Peyer's patch (tissue), 4 donors: Measurements from ENCODE around the gene CDKN1C. TPM values are rescaled to one million over a fixed set of nuclear protein-coding genes. Genes with fewer than 3 reads are reported as not detected.

ENCODE experiments used
- DNase-seq, 3 donors: peaks; one replicate each; pipeline ENCODE4 v3.0.0-alpha.2; 2017 to 2019
- H3K27ac ChIP-seq, 4 donors: fragments of 200-600 bp; sonication (generic); one replicate each; pipeline ENCODE4 v1.5.1; 2016 to 2019
- H3K27me3 ChIP-seq, 2 donors: fragments of 200-600 bp; sonication (generic); one replicate each; pipeline ENCODE4 v1.5.1; 2019
- H3K36me3 ChIP-seq, 3 donors: fragments of 200-600 bp; sonication (generic); one replicate each; pipeline ENCODE4 v1.5.1; 2016 to 2019
- H3K4me1 ChIP-seq, 4 donors: fragments of 200-600 bp; sonication (generic); one replicate each; pipeline ENCODE4 v1.5.1; 2016 to 2019
- H3K4me3 ChIP-seq, 4 donors: fragments of 200-600 bp; sonication (generic); 1 replicate in 3 of 4; 2 replicates in 1 of 4; pipeline ENCODE4 v1.5.1; 2016 to 2019; ENCODE audit warnings: mild to moderate bottlenecking in 1 of 4
- H3K9me3 ChIP-seq, 4 donors: fragments of 200-600 bp; sonication (generic); one replicate each; pipeline ENCODE4 v1.5.1; 2016 to 2019; ENCODE audit warnings: mild to moderate bottlenecking in 1 of 4
- POLR2A ChIP-seq, 2 donors: fragments of 450-650 bp; IDR thresholded peaks; one replicate each; pipeline ENCODE4 v1.5.1; 2017; ENCODE audit warnings: antibody characterized with exemption in 2 of 2, mild to moderate bottlenecking in 2 of 2, moderate library complexity in 2 of 2
- total RNA-seq, 4 donors: library from RNA; depleted of rRNA; stranded (reverse); fragments of >200 nt; gene quantifications; one replicate each; pipeline ENCODE4 v1.1.0, GENCODE V29; 2016
- TF ChIP-seq, protein P1 (sequence below), 6 experiments: fragments of 450-650 bp in 4 of 6; fragments of 200-600 bp in 2 of 6; sonication (generic) in 1 of 6; IDR thresholded peaks; one replicate each; pipeline ENCODE4 v1.5.1; 2017 to 2019; ENCODE audit warnings: antibody characterized with exemption in 6 of 6, mild to moderate bottlenecking in 3 of 6, moderate library complexity in 1 of 6

CDKN1C gene
- total RNA-seq, 4 donors from 2014 or later: 6.1 to 22.3 (median 11.1) TPM

DNA sequence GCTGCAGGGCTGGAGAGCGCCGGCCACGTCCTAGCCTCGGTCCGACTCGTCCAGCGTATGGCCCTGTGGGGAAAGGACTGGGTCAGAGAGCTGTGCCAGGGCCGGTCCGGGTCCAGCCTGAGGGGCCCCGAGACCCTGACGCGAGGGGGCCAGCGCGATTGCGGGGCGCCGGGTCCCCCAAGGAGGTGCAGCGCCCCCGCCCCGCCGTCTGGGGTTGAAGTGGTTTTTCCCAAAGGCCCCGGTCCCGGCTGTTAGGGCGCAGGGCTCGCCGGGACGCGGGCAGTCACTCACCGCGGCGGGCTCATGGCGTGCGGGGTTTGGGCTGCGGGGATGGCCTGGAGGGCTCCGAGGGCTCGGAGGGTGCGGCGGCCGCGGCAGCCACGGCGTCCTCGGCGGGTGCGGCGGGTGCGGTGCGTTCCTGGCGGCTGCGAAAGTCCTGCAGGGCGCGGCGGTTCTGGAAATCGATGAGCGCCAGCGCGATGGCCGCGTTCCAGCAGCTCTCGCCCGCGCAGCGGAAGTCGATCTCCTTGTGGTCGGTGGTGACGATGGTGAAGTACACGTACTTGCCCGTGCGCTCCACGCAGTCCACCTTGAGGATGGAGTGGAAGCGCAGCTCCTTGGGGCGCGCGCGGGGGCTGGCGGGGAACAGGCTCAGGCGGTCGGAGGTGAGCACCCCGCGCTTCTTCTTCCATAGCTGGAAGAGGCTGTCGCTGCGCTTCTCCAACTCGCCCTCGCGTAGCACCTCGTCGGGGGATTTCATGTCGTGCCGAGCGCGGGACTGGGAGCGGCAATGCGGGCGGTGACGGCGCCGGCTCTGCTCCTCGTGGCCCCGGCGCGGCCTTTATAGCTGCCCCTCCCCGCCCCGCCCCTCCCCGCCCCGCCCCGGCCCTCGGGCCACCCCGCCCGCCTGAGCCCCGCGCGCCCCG, 43.3 kb upstream of the CDKN1C start, which contains the start of gene PHLDA2:
Gene PHLDA2 (minus strand): TSS at position 816 of the 926 bp plus-strand sequence. CDS start 56 bp downstream, at position 760.
- peak; percentile 52 to 89 (median 79) for DNase-seq
- Histone ChIP-seq H3K27ac (peak within 1 kb of the TSS; percentile 58 to 95 (median 90)), H3K27me3 (no peaks in the 10 kb centered on the region), H3K4me1 (peaks cover 8 to 54% (median 19%) of the 10 kb centered on the region in 4 donors), H3K9me3 (no peaks in the 10 kb centered on the region), H3K36me3 (no peaks in the 10 kb centered on the region), H3K4me3 (peak within 1 kb of the TSS; percentile 52 to 73 (median 61))
- peak; percentile 93 to 95 for TF ChIP-seq POLR2A (IDR thresholded peaks at IDR 0.05)
- TF ChIP-seq, protein P1, sequence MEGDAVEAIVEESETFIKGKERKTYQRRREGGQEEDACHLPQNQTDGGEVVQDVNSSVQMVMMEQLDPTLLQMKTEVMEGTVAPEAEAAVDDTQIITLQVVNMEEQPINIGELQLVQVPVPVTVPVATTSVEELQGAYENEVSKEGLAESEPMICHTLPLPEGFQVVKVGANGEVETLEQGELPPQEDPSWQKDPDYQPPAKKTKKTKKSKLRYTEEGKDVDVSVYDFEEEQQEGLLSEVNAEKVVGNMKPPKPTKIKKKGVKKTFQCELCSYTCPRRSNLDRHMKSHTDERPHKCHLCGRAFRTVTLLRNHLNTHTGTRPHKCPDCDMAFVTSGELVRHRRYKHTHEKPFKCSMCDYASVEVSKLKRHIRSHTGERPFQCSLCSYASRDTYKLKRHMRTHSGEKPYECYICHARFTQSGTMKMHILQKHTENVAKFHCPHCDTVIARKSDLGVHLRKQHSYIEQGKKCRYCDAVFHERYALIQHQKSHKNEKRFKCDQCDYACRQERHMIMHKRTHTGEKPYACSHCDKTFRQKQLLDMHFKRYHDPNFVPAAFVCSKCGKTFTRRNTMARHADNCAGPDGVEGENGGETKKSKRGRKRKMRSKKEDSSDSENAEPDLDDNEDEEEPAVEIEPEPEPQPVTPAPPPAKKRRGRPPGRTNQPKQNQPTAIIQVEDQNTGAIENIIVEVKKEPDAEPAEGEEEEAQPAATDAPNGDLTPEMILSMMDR (IDR thresholded peaks at IDR 0.05): peak in 2 of 6 experiments; percentile 10 to 28

DNA sequence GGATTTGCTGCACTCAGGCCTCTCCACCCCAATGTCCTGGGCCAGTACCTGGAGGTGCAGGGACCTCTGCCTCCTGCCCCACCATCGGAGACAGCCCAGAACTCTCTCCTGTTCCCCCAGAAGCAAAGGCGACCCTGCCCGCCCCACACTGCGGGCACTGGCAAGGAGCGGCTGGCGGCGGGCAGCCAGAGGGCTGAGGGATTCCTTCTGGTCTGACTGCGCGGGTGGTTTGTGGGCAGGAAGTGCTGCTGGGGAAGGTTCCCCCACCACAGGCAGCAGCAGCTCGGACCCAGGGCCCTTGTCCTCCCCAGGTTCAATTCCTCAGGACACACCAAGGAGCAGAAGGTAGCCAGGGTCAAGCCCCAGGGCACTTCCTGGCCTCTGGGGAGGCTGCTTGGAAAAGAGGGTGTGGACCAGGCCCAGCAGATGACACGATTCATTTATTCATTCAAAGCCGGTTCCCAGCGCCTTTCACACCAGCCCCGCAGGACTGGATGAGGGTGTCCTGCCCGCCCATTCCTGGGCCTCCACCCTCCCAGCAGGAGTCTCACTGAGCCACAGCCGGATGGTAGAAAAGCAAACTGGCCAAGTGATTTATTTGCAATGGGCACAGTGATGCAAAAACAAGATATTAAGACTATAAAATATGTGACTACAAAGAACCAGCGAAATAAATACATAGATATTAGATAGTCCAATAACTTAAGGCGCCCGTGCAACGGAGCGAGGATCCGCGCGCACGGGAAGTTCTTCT, 42.5 kb upstream of the CDKN1C start:
- Histone ChIP-seq H3K4me1 (peaks cover 8 to 56% (median 19%) of the 10 kb centered on the region in 4 donors), H3K9me3 (no peaks in the 10 kb centered on the region), H3K36me3 (no peaks in the 10 kb centered on the region), H3K27me3 (no peaks in the 10 kb centered on the region), H3K4me3 (peak overlapping the region; percentile 52 to 73 (median 61)), H3K27ac (peak overlapping the region in 3 of 4 donors; percentile 87 to 95 (median 94))
- peak in 1 of 3 donors; percentile 59 for DNase-seq
- no peak for TF ChIP-seq POLR2A (IDR thresholded peaks at IDR 0.05)
- TF ChIP-seq, protein P1 (IDR thresholded peaks at IDR 0.05): no peak

DNA sequence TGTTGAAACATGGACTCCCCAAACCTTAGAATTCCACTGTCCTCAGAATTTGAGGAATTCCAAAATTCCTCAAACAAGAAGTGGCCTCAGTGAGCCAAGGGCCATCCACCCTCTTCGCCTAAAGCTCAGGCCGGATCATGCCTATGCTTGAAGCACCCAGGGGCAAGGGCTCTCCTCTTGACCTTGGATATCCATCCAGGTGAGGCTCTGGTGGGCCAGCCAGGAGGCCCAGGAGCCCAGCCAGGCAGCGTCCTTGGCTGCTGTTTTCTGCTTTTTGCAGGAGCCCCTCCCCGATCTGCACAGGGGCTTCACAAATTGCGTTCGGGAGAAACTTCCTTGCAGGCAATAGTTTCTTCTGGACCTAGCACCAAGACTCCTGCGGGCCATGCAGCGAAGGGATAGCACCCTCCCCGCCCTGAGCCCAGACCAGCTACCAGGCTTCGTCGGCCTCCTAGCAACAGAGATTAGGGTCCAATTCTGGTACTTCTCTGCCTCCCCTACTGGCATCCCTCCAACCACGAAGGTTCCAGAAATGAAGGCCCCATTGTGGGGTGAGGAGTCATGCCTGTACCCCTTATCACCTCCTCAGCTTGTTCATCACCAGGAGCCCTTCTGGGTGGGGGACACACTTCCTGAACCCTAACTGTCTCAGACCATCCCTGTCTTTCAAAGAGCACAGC, 41.7 kb upstream of the CDKN1C start:
- Histone ChIP-seq H3K27ac (no peak overlapping the region), H3K36me3 (no peaks in the 10 kb centered on the region), H3K27me3 (no peaks in the 10 kb centered on the region), H3K4me3 (peak overlapping the region in 1 of 4 donors; percentile 73), H3K4me1 (peaks cover 8 to 55% (median 19%) of the 10 kb centered on the region in 4 donors), H3K9me3 (no peaks in the 10 kb centered on the region)
- DNase-seq: peak in 1 of 3 donors; percentile 49
- no peak for TF ChIP-seq POLR2A (IDR thresholded peaks at IDR 0.05)
- TF ChIP-seq, protein P1 (IDR thresholded peaks at IDR 0.05): no peak

DNA sequence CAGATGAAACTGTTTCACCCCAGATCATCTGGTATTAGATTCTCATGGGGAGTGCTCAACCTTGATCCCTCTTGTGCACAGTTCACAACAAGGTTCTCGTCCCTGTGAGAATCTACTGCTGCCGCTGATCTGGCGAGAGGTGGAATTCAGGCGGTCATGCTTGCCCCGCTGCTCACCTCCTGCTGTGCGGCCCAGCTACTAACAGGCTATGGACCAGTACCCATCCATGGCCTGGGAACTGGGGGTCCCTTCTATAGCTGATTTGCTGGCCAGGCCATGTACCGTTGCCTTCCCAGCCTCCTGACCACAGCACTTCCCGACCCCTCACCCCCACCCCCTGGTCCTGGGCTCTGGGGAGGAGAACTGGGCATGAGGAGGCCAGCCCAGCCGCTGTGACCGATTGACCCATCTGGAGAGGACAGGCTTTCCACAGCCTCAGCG, 41.1 kb upstream of the CDKN1C start:
- Histone ChIP-seq H3K4me1 (peaks cover 8 to 55% (median 19%) of the 10 kb centered on the region in 4 donors), H3K9me3 (no peaks in the 10 kb centered on the region), H3K36me3 (no peaks in the 10 kb centered on the region), H3K4me3 (no peak overlapping the region), H3K27me3 (no peaks in the 10 kb centered on the region), H3K27ac (no peak overlapping the region)
- peak in 1 of 3 donors; percentile 45 for DNase-seq
- no peak for TF ChIP-seq POLR2A (IDR thresholded peaks at IDR 0.05)
- TF ChIP-seq, protein P1 (IDR thresholded peaks at IDR 0.05): no peak
